ENCODE measurements around the gene DLGAP3.
"Not testable (repeated sequence)": the region's sequence is repeated elsewhere in the genome, so short reads cannot be mapped to it uniquely, and the experiment has no call there.

Gene DLGAP3

DNA sequence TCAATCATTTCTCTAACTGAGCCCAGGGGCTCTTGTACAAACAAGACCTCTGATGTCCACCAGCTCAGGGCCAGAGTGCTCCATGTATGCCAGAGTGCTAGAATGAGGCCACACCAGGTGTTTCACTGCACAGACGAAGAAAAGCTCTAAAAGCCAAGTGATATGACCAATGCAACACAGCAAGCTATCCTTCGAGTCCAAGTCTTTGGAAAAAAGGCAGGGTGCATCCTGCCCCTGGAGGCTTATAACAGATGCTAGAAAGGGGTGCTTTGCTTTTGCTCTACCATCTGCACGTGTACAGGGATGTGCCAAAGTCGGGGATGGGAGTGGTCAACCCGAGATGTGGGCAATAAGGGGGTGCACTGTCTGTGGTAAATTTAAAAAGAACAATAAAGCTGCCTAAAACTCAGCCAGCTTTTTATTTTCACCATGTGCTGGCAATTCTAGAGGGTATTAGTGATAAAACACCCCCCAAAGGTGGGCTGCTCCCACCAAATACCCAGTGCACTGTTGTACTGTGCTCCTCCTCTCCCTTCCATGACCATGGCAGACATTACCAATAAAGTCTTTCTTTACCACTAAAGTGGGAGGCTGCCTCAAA, 102.0 kb downstream of the DLGAP3 start:
- no peak for DNase-seq

DNA sequence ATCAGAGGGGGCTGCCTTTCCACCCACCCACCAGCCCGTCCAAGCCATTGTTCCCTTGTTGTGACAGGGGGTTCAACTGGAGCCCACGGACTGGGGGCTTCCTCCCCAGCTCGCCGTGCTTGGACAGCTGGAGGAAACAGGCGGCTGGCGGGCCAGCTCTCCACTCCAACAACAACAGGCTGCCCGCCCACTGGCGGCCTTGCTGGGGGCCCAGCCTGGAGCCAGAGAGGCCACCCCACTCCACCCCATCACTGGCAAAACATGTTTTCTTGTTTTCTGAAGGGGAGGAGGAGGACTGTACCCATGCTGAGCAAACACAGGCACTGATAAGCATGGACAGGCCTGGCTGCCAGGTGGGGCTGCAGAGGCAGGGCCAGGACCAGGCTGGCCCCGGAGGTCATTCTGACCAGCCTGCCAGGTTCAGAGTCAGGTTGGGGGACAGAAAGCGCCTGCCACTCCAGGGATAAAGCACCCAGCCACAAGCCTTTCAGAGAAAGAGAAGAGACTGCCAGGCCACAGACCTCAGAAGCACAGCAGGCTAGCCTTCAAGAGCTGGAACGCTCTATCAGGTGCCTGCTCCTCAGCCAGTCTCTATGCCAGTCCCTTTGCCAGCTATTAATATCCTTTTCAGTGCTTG, 103.9 kb downstream of the DLGAP3 start:
- no peak for DNase-seq

DNA sequence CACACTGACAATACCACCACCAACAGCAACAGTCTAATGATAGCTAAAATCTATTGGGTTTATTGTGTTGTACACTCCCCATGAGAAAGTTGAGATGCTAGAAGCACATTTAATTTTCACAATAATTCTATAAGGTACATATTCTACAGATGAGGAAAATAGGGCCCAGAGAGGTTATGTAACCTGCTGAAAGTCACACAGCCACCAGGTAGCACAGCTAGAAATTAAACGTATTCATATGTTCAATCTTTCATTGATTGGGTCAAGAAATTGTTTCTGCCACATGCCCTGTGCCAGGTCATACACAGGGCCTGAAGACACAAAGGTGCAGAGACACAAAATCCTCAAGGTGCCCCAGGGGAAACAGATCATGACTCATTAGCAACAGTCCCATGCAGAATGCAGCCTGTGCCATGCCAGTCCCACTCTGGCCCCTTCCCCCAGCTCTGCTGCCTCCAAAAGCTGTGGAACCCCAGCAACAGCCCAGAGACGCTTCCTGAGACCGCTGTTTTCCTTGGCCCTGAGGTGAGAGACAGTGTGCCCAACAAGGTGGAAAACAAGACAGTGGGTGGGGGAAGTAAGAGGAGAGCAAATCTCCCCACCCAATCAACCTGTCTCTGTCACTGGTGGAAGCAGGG, 104.5 kb downstream of the DLGAP3 start:
- no peak for DNase-seq

DNA sequence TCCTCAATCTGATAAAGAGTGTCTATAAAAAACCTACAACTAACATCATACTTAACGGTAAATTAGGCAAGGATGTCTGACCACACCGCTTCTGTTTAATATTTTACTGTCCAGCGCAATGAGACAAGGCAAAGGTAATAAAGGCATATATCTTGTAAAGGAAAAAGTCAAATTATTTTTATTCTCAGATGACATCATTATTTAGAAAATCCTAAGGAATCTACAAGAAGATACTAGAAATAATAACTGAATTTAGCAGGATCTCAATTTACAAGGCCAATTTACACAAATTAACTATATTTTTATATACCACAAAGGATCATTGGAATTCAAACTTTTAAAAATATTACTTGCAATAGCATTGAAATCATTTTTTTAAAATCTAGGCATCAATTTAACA, 107.2 kb downstream of the DLGAP3 start:
- DNase-seq, result no peak

DNA sequence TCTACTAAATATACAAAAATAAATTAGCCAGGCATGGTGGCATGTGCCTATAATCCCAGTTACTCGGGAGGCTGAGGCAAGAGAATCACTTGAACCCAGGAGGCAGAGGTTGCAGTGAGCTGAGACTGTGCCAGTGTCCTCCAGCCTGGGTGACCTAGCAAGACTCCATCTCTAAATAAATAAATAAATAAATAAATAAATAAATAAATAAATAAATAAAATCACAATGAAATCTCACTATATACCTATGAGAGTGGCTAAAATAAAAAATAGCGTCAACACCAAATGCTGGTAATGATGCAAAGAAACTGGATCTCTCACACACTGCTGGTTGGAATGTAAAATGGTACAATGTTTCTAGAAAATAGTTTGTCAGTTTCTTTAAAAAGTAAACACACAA, 110.6 kb downstream of the DLGAP3 start:
- DNase-seq, result not testable (repeated sequence)

DNA sequence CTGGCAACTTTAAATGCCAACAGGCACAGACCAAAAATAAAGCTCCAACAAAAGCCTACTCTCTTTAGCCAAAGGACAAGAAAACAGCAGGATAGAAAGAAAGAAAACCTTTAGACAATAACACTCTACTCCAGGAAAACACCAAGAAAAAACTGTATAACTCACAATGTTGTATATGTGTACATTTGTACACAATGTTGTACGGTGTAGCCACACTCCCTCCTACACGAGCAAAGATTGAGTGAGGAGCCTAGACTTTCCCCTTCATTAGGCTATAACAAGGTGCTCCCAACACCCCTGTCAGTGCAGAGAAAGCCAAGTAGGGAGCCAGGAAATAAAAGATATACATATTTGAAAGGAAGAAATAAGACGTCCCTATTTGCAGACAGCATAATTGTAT, 112.7 kb downstream of the DLGAP3 start:
- no peak for DNase-seq

DNA sequence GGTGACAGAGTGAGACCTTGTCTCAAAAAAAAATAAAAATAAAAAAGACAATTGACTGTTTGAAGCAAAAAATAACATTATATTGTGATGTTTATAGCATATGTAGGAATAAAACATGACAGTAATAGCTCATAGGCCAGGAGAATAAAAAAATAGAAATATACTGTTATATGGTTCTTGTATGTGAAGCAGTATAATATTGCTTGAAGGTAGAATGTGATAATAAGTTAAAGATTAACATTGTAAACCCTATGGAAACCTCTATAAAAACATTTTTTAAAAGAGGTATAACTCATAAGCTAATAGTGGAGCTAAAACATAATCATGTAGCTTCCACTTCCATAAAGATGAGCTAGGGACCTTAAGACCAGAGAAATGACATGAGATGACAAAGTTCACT, 113.1 kb downstream of the DLGAP3 start:
- DNase-seq, result no peak

Data from CD4-positive, alpha-beta T cell treated with Interleukin-4 for 4 hours (primary cell).